Measurements from ENCODE around the gene NFATC1.

NFATC1 gene

DNA sequence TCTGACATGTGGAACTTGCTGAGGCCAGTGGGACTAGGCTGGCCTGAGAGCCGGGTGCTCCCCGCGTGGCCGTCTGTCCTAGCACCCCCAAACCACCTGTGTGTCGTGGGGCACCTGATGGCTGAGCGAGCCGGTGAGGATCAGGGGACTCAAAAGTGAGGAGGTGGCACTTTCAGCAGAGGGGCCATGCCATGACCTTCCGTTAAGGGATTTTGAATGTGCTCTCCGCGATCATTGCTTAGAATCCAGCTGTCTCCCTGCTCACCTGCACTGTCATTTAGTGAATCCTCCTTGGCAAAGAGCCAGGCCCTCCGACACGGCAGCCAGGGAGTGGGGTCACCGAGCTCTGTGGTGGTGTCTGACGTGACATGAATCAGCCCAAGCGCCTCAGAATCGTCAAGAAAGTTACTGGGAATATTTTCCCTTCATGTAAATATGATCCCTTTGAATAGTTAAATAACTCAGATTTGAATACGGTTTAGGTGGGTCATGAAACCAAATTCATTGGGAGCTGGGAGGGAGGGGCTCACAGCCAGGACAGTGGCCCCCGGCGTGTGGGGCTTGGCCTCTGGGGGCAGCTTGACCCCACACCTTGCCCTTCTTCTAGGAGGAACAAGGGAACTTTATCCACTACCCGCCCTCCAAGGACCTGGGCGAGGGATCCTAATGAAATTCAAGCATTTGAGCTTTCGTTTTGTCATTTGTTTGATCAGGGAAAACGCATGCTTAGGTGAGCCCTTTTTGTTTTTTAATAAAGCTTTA is 9.5 kb downstream of the NFATC1 start:
- no peak for FAIRE-seq

GRCh38 chr18:79405781-79406575 is 10.2 kb downstream of the NFATC1 start:
- FAIRE-seq = no peak

GRCh38 chr18:79406708-79407107 is 11.0 kb downstream of the NFATC1 start:
- FAIRE-seq = no peak

GRCh38 chr18:79409313-79409712 is 13.6 kb downstream of the NFATC1 start:
- FAIRE-seq = no peak

DNA sequence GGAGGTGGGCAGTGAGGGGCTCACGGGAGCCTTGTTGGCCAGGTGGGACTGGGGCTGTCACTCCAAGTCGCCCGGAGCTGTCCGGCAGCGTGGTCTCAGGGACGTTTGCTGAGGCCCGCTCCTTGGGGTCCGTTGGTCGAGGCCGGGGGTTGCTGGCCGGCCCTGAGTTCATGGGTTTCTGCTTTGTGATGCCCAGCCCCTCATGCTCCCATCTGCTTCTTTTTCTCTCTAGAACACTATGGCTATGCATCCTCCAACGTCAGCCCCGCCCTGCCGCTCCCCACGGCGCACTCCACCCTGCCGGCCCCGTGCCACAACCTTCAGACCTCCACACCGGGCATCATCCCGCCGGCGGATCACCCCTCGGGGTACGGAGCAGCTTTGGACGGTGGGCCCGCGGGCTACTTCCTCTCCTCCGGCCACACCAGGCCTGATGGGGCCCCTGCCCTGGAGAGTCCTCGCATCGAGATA is 14.5 kb downstream of the NFATC1 start:
- no peak for FAIRE-seq

DNA sequence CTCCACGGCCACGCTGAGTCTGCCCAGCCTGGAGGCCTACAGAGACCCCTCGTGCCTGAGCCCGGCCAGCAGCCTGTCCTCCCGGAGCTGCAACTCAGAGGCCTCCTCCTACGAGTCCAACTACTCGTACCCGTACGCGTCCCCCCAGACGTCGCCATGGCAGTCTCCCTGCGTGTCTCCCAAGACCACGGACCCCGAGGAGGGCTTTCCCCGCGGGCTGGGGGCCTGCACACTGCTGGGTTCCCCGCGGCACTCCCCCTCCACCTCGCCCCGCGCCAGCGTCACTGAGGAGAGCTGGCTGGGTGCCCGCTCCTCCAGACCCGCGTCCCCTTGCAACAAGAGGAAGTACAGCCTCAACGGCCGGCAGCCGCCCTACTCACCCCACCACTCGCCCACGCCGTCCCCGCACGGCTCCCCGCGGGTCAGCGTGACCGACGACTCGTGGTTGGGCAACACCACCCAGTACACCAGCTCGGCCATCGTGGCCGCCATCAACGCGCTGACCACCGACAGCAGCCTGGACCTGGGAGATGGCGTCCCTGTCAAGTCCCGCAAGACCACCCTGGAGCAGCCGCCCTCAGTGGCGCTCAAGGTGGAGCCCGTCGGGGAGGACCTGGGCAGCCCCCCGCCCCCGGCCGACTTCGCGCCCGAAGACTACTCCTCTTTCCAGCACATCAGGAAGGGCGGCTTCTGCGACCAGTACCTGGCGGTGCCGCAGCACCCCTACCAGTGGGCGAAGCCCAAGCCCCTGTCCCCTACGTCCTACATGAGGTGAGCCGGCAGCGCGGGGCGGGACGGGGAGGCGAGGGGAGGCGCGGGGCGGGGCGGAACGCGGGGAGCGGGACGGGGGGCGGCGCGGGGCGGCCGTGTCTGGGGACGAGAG is 15.2 kb downstream of the NFATC1 start:
- FAIRE-seq = no peak

- FAIRE-seq = no peak
Observed at GRCh38 chr18:79411614-79412526, 16.1 kb downstream of the NFATC1 start.

DNA sequence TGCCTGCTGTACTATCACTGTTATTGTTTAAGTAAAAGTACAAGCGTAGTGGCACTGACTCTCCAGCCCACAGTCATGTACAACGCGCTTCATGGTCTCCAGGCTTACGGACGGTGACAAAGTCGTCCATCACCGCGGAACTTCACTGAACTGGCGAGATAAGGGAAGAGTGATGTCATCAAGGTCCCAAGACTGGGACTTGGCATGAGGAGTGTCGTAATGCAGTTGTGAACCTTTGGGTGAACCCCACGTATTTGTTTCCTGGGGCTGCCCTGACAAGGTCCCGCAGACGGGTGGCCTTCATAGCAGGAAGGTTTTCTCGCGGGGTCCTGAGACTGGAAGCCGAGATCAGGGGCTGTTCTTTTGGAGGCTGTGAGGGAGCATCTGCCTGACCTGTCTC is 17.3 kb downstream of the NFATC1 start:
- FAIRE-seq = no peak

DNA sequence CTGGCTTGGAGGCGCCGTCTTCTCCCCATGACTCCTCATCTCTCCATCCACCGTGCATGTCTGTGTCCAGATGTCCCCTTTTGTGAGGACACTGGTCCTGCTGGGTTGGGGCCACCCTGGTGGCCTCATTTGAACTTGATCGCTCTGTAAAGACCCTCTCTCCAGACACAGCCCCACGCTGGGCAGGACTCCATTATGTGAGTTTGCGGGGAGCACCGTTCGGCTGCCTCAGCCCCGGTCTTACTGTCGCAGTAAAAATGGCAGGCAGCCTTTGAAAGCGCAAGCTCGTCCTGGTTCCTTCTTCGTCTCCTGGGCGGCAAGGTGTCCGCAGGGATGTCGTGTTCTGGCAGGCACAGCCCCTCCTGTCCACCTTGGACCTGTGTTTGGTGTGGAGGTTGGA is 17.7 kb downstream of the NFATC1 start:
- FAIRE-seq = no peak

DNA sequence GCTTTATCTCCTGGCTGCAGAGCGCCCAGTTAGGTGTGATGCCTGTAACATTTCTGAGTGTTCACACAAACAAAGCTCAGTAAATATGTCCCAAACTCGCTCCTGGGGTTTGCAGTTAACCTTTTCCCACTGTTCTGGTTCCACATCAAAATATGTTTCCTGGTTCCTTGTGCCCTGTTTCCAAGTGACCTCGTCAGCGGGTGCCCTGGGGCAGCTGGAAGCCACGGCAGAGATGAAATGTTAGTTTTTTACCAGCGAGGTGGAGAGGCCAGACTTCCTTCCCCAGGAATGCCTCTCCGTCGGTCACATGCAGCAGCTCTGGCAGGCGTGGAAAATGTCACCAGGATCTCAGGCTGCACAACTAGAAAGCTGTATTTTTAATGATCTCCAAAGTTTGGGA is 18.2 kb downstream of the NFATC1 start:
- FAIRE-seq = no peak

GRCh38 chr18:79416022-79416676 is 20.4 kb downstream of the NFATC1 start:
- no peak for FAIRE-seq

DNA sequence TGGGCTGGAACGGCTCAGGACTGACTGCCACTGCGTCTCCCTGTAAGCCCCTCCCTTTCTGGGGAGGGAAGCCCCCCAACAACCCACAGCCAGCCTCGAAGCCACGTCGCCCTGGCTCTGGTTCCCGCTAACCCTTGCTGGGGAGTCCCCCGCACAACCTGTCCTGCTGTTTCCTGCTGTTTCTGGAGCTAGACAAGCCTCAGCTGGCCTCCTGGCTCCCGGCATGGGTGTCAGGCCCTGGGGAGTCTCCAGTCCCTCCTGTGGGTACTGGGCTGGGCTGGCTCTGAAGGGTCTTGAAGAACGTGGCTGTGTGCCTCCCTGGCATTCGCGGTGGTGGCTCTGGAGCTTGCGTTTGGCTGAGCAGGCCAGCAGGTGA is 20.9 kb downstream of the NFATC1 start:
- no peak for FAIRE-seq

- FAIRE-seq = no peak
Observed at GRCh38 chr18:79418236-79418635, 22.5 kb downstream of the NFATC1 start.

- FAIRE-seq = no peak
Observed at GRCh38 chr18:79418642-79419041, 22.9 kb downstream of the NFATC1 start.

DNA sequence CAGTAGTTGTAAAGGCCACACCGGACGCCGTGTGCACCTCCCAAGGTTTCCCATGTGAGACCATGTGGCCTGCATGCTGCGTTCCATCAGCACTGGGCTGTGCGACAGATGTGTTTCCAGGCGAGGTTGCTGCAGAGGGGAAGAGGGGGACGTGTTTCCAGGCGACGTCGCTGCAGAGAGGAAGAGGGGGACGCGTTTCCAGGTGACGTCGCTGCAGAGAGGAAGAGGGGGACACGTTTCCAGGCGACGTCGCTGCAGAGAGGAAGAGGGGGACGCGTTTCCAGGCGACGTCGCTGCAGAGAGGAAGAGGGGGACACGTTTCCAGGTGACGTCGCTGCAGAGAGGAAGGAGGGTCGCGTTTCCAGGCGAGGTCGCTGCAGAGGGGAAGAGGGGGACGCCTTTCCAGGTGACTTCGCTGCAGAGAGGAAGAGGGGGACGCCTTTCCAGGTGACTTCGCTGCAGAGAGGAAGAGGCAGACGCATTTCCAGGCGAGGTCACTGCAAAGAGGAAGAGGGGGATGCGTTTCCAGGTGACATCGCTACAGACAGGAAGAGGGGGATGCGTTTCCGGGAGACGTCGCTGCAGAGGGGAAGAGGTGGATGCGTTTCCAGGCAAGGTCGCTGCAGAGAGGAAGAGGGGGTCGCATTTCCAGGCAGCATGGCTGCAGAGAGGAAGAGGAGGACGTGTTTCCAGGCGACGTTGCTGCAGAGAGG is 24.5 kb downstream of the NFATC1 start:
- no peak for FAIRE-seq

GRCh38 chr18:79421275-79421857 is 25.6 kb downstream of the NFATC1 start:
- no peak for FAIRE-seq

GRCh38 chr18:79422022-79422782 is 26.5 kb downstream of the NFATC1 start:
- no peak for FAIRE-seq

DNA sequence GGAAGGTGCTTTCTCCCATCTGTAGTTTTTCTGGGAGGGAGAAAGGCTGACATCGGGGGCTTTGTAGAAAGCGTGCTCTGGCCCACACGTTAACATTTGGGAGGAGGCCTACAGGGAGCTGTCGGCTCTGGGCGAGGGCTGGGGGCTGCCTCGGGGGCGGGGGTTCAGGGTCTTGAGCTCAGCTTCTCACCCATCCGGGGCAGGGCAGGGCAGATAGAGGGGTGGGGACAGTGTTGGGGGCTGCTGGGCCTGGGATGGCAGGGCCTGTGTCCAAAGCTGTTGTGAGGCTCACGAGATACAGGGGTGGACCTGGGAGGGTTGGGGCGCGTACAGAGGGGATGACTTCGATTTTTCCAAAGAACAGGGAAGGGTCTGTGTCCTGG is 27.0 kb downstream of the NFATC1 start:
- FAIRE-seq = no peak

GRCh38 chr18:79423211-79424007 is 27.7 kb downstream of the NFATC1 start:
- FAIRE-seq = no peak
